ENCODE data around the gene TRIM63.
"Not testable (repeated sequence)": the region's sequence is repeated elsewhere in the genome, so short reads cannot be mapped to it uniquely, and the experiment has no call there.

TRIM63 gene

GRCh38 chr1:26067432-26067911 is at the start of gene TRIM63:
TRIM63 (minus strand) TSS chr1:26067630; CDS start chr1:26067494, 136 bp downstream.
- DNase-seq (ENCODE audit: low spot score): peak; percentile 78

- DNase-seq (ENCODE audit: low spot score): no peak
Measured at GRCh38 chr1:26114165-26114927, 46.9 kb upstream of the TRIM63 start.

GRCh38 chr1:26112407-26112775 is 45.0 kb upstream of the TRIM63 start:
- DNase-seq (ENCODE audit: low spot score): no peak

GRCh38 chr1:26111530-26112406 is 44.3 kb upstream of the TRIM63 start, which contains the start of gene PDIK1L:
PDIK1L (plus strand) TSS chr1:26111824; CDS start chr1:26114309, 2,485 bp downstream.
- DNase-seq (ENCODE audit: low spot score): peak; percentile 83

GRCh38 chr1:26110731-26111529 is 43.5 kb upstream of the TRIM63 start:
- no peak for DNase-seq (ENCODE audit: low spot score)

GRCh38 chr1:26109229-26110164 is 42.1 kb upstream of the TRIM63 start:
- DNase-seq (ENCODE audit: low spot score): no peak

- not testable (repeated sequence) for DNase-seq (ENCODE audit: low spot score)
Measured at GRCh38 chr1:26105226-26105548, 37.8 kb upstream of the TRIM63 start.

- DNase-seq (ENCODE audit: low spot score): no peak
Measured at GRCh38 chr1:26102526-26102925, 35.1 kb upstream of the TRIM63 start.

- DNase-seq (ENCODE audit: low spot score): no peak
Measured at GRCh38 chr1:26102119-26102518, 34.7 kb upstream of the TRIM63 start.

- DNase-seq (ENCODE audit: low spot score): not testable (repeated sequence)
Measured at GRCh38 chr1:26100204-26100603, 32.8 kb upstream of the TRIM63 start.

- no peak for DNase-seq (ENCODE audit: low spot score)
Measured at GRCh38 chr1:26099780-26100179, 32.4 kb upstream of the TRIM63 start.

- DNase-seq (ENCODE audit: low spot score): no peak
Measured at GRCh38 chr1:26098602-26099001, 31.2 kb upstream of the TRIM63 start.

- peak; percentile 73 for DNase-seq (ENCODE audit: low spot score)
Measured at GRCh38 chr1:26097696-26098095, 30.3 kb upstream of the TRIM63 start.

GRCh38 chr1:26096471-26096870 is 29.0 kb upstream of the TRIM63 start:
- DNase-seq (ENCODE audit: low spot score): no peak

- no peak for DNase-seq (ENCODE audit: low spot score)
Measured at GRCh38 chr1:26094677-26095383, 27.4 kb upstream of the TRIM63 start.

GRCh38 chr1:26094076-26094669 is 26.7 kb upstream of the TRIM63 start:
- DNase-seq (ENCODE audit: low spot score): no peak

GRCh38 chr1:26093569-26093968 is 26.1 kb upstream of the TRIM63 start:
- DNase-seq (ENCODE audit: low spot score): not testable (repeated sequence)

GRCh38 chr1:26092422-26092821 is 25.0 kb upstream of the TRIM63 start:
- no peak for DNase-seq (ENCODE audit: low spot score)

GRCh38 chr1:26090893-26091292 is 23.5 kb upstream of the TRIM63 start:
- no peak for DNase-seq (ENCODE audit: low spot score)

- no peak for DNase-seq (ENCODE audit: low spot score)
Measured at GRCh38 chr1:26089125-26089524, 21.7 kb upstream of the TRIM63 start.

Measured in COLO829 (cell line).